Neural cell (in vitro differentiated cells): Measurements from ENCODE around the gene SECISBP2L. TPM values are rescaled to one million over a fixed set of nuclear protein-coding genes. Genes with fewer than 3 reads are reported as not detected.

ENCODE experiments used
- H2AFZ ChIP-seq: fragments of 200-600, 300-800 bp; sonication (generic), shearing (Covaris generic); 2 replicates; pipeline ENCODE4 v1.6.0; 2014; ENCODE audit warnings: low read depth, mild to moderate bottlenecking, antibody characterized with exemption, low read length, moderate library complexity
- H3F3A ChIP-seq: fragments of 200-600 bp; shearing (Covaris generic); 2 replicates; pipeline ENCODE4 v1.6.1; 2016; ENCODE audit warnings: mild to moderate bottlenecking, moderate library complexity, mixed read lengths, antibody characterized with exemption, low read length; ENCODE audit not compliant: insufficient read depth, poor library complexity, severe bottlenecking
- H3K27ac ChIP-seq: fragments of 200-600, 300-800 bp; sonication (generic), shearing (Covaris generic); 2 replicates; pipeline ENCODE4 v1.5.1; 2014; ENCODE audit warnings: mild to moderate bottlenecking, low read length, moderate library complexity
- H3K27me3 ChIP-seq: fragments of 300-800, 200-600 bp; sonication (generic), shearing (Covaris generic); 2 replicates; pipeline ENCODE4 v1.6.0; 2014; ENCODE audit warnings: mild to moderate bottlenecking, low read depth, low read length, moderate library complexity; ENCODE audit not compliant: insufficient read depth
- H3K36me3 ChIP-seq: fragments of 300-800, 200-600 bp; sonication (generic), shearing (Covaris generic); 2 replicates; pipeline ENCODE4 v1.5.1; 2014; ENCODE audit warnings: mild to moderate bottlenecking, antibody characterized with exemption, low read length, moderate library complexity; ENCODE audit not compliant: insufficient read depth
- H3K4me2 ChIP-seq: fragments of 300-800, 200-600 bp; sonication (generic), shearing (Covaris generic); 2 replicates; pipeline ENCODE4 v1.6.0; 2014; ENCODE audit warnings: mild to moderate bottlenecking, low read length
- H3K4me3 ChIP-seq: fragments of 300-800, 200-600 bp; sonication (generic), shearing (Covaris generic); 2 replicates; pipeline ENCODE4 v1.5.1; 2014; ENCODE audit warnings: mild to moderate bottlenecking, low read length, moderate library complexity
- H3K79me2 ChIP-seq: fragments of 200-600 bp; shearing (Covaris generic); replicated peaks from 2 replicates; pipeline ENCODE4 v1.6.0; 2014; ENCODE audit warnings: mild to moderate bottlenecking, low read length, moderate library complexity; ENCODE audit not compliant: insufficient read depth
- H3K9ac ChIP-seq: fragments of 300-800, 200-600 bp; sonication (generic), shearing (Covaris generic); 2 replicates; pipeline ENCODE4 v1.6.1; 2016; ENCODE audit warnings: mild to moderate bottlenecking, low read length, mixed read lengths
- H3K9me2 ChIP-seq: fragments of 200-600 bp; shearing (Covaris generic); 2 replicates; pipeline ENCODE4 v1.6.1; 2016; ENCODE audit warnings: mild to moderate bottlenecking, low read length, mixed read lengths; ENCODE audit not compliant: insufficient read depth
- H3K9me3 ChIP-seq: fragments of 200-600, 300-800 bp; sonication (generic), shearing (Covaris generic); 2 replicates; pipeline ENCODE4 v1.6.1; 2016; ENCODE audit warnings: mild to moderate bottlenecking, mixed run types, low read length, moderate library complexity, mixed read lengths
- H4K20me1 ChIP-seq: fragments of 200-600 bp; shearing (Covaris generic); 2 replicates; pipeline ENCODE4 v1.6.1; 2016; ENCODE audit warnings: mild to moderate bottlenecking, mixed run types; ENCODE audit not compliant: insufficient read depth
- CTCF ChIP-seq: fragments of 450-650 bp; IDR thresholded peaks from 2 replicates; pipeline ENCODE4 v1.5.1; 2014; ENCODE audit warnings: antibody characterized with exemption, mild to moderate bottlenecking, moderate library complexity; ENCODE audit not compliant: poor library complexity, severe bottlenecking
- EP300 ChIP-seq: fragments of 450-650 bp; conservative IDR thresholded peaks from 2 replicates; pipeline ENCODE4 v1.6.1; 2014; ENCODE audit warnings: antibody characterized with exemption, mild to moderate bottlenecking, moderate library complexity; ENCODE audit not compliant: poor library complexity, severe bottlenecking
- EZH2 ChIP-seq: fragments of 200-600, 300-800 bp; shearing (Covaris generic), sonication (generic); IDR thresholded peaks from 2 replicates; pipeline ENCODE4 v1.6.1; 2014; ENCODE audit warnings: antibody characterized with exemption, low read length, borderline replicate concordance, mild to moderate bottlenecking; ENCODE audit not compliant: insufficient read depth, poor library complexity, severe bottlenecking
- MXI1 ChIP-seq: fragments of 450-650 bp; conservative IDR thresholded peaks from 2 replicates; pipeline ENCODE4 v1.6.1; 2014; ENCODE audit warnings: antibody characterized with exemption, mild to moderate bottlenecking; ENCODE audit not compliant: poor library complexity, severe bottlenecking
- POLR2AphosphoS5 ChIP-seq: IDR thresholded peaks from 2 replicates; pipeline ENCODE4 v1.6.1; 2012
- RAD21 ChIP-seq: fragments of 450-650 bp; conservative IDR thresholded peaks from 2 replicates; pipeline ENCODE4 v1.6.1; 2014; ENCODE audit warnings: antibody characterized with exemption, mild to moderate bottlenecking, moderate library complexity
- SMC3 ChIP-seq: fragments of 450-650 bp; conservative IDR thresholded peaks from 2 replicates; pipeline ENCODE4 v1.6.1; 2014; ENCODE audit warnings: antibody characterized with exemption, mild to moderate bottlenecking, moderate library complexity; ENCODE audit not compliant: poor library complexity
- TAF1 ChIP-seq: IDR thresholded peaks from 2 replicates; pipeline ENCODE4 v1.6.1; 2012; ENCODE audit warnings: low read depth
- polyA plus RNA-seq: library from polyadenylated mRNA; depleted of rRNA; stranded (reverse); fragments of >200 nt; gene quantifications from 2 replicates; pipeline ENCODE4 v1.2.3, GENCODE V29; 2014
- TF ChIP-seq, protein P1 (sequence below): IDR thresholded peaks from 2 replicates; pipeline ENCODE4 v1.6.1; 2012; ENCODE audit warnings: borderline replicate concordance

The SECISBP2L gene
- polyA plus RNA-seq, 1 donor from 2014 or later, result 45.9 TPM

DNA sequence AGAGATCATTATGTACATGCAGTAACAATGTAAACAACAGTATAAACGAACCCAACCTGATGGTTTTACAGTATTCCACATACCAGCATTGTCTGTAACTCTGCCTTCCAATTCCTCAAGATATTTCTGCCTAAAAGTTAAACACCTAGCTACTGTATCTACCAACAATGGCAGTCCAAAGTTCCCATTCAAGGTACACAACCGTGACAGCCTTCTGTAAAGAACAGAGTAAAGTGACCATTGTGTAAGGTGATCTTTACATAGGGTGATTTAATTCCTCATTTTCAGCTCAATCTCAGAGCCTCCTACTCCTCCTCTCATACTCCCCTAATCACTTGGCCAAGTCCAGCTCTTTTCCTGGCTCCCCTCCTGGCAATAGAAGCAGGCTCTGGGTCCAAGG, 10.4 kb downstream of the SECISBP2L start:
- Histone ChIP-seq H2AFZ (no peak overlapping the region), H3K36me3 (peaks cover 4% of the 10 kb centered on the region), H3F3A (no peaks in the 10 kb centered on the region), H3K9me3 (no peaks in the 10 kb centered on the region), H3K27ac (no peak overlapping the region), H4K20me1 (no peaks in the 10 kb centered on the region), H3K27me3 (no peaks in the 10 kb centered on the region), H3K4me3 (no peak overlapping the region), H3K9me2 (no peaks in the 10 kb centered on the region), H3K4me2 (no peak overlapping the region), H3K9ac (no peak overlapping the region), H3K79me2 (peaks cover 30% of the 10 kb centered on the region)
- TF ChIP-seq RAD21, result no peak
- no peak for TF ChIP-seq SMC3
- no peak for TF ChIP-seq POLR2AphosphoS5
- no peak for TF ChIP-seq MXI1
- TF ChIP-seq, protein P1, sequence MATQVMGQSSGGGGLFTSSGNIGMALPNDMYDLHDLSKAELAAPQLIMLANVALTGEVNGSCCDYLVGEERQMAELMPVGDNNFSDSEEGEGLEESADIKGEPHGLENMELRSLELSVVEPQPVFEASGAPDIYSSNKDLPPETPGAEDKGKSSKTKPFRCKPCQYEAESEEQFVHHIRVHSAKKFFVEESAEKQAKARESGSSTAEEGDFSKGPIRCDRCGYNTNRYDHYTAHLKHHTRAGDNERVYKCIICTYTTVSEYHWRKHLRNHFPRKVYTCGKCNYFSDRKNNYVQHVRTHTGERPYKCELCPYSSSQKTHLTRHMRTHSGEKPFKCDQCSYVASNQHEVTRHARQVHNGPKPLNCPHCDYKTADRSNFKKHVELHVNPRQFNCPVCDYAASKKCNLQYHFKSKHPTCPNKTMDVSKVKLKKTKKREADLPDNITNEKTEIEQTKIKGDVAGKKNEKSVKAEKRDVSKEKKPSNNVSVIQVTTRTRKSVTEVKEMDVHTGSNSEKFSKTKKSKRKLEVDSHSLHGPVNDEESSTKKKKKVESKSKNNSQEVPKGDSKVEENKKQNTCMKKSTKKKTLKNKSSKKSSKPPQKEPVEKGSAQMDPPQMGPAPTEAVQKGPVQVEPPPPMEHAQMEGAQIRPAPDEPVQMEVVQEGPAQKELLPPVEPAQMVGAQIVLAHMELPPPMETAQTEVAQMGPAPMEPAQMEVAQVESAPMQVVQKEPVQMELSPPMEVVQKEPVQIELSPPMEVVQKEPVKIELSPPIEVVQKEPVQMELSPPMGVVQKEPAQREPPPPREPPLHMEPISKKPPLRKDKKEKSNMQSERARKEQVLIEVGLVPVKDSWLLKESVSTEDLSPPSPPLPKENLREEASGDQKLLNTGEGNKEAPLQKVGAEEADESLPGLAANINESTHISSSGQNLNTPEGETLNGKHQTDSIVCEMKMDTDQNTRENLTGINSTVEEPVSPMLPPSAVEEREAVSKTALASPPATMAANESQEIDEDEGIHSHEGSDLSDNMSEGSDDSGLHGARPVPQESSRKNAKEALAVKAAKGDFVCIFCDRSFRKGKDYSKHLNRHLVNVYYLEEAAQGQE, result no peak
- TF ChIP-seq CTCF, result no peak
- no peak for TF ChIP-seq EP300
- TF ChIP-seq TAF1, result no peak
- no peak for TF ChIP-seq EZH2

GRCh38 chr15:49032601-49033145, 13.6 kb downstream of the SECISBP2L start:
- Histone ChIP-seq H3K27ac (no peak overlapping the region), H4K20me1 (no peaks in the 10 kb centered on the region), H3K9me3 (no peaks in the 10 kb centered on the region), H3K79me2 (peaks cover 10% of the 10 kb centered on the region), H3K4me2 (no peak overlapping the region), H3K9me2 (no peaks in the 10 kb centered on the region), H3K4me3 (no peak overlapping the region), H3K27me3 (no peaks in the 10 kb centered on the region), H3K9ac (no peak overlapping the region), H3K36me3 (peaks cover 4% of the 10 kb centered on the region), H2AFZ (no peak overlapping the region), H3F3A (no peaks in the 10 kb centered on the region)
- TF ChIP-seq, protein P1, result no peak
- TF ChIP-seq TAF1 (no peak), EZH2 (no peak), EP300 (no peak), POLR2AphosphoS5 (no peak), SMC3 (no peak), CTCF (no peak), MXI1 (no peak), RAD21 (no peak)
